GM12891 (cell line): ENCODE measurements around the gene GARIN5A.

Experiments used
- POLR2A ChIP-seq: IDR thresholded peaks from 2 replicates; pipeline ENCODE4 v1.6.1; 2011; ENCODE audit warnings: low read depth, low read length, control low read depth
- POLR2AphosphoS5 ChIP-seq: IDR thresholded peaks from 2 replicates; pipeline ENCODE4 v1.6.1; 2011; ENCODE audit warnings: low read depth, low read length, control low read depth
- POU2F2 ChIP-seq: IDR thresholded peaks from 2 replicates; pipeline ENCODE4 v1.6.1; 2011; ENCODE audit warnings: low read depth, mild to moderate bottlenecking, control low read depth, low read length, moderate library complexity
- SPI1 ChIP-seq: IDR thresholded peaks from 2 replicates; pipeline ENCODE4 v1.6.1; 2011; ENCODE audit warnings: low read depth, low read length, control low read depth
- TAF1 ChIP-seq: IDR thresholded peaks from 2 replicates; pipeline ENCODE4 v1.6.1; 2011; ENCODE audit warnings: low read depth, low read length, control low read depth

DNA sequence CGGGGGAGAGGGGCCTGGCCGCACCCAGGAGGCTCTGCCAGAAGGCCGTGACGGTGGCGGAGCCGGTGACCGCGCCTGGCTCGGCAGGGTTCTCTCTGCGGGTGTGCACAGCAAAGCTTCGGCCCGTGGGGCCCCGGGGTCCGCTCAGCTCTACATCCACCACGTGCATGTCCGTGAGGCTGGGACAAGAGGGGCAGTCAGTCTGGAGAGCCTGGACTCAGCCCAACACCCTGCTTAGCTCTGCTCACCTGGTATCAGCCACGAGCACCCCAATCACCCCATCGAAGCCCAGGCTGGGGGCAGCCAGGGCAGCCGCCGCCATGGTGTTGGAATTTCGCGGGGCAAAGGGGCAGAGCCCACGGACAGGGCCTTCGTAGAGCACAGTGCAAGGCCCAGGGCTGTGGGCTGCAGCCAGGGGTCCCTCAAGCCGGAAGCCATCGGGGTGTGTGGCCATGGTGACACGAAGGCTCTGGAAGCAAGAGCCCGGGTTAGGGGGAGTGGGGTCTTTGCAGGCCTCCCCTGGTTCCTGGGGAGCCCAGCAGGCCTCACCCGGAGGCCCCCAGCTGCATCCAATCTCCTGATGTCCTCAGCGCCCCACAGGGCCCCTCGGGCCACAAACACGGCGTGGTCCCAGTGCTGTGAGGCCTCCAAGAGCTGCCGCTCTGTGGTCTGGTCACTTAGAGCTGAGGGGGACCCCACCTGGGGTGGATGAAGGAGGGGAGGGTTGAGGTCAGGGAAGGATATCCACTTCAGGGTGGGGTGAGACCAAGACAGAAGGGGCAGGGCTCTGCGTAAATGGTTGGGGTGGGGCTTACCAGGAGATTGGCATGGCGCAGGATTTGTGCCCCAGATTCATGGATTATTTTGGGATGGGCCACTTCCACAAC, 35.7 kb upstream of the GARIN5A start:
- TF ChIP-seq SPI1 (no peak), POLR2A (no peak), TAF1 (no peak), POLR2AphosphoS5 (no peak), POU2F2 (no peak)
